Neural progenitor cell (in vitro differentiated cells): ENCODE data around the gene ANHX. TPM values are rescaled to one million over a fixed set of nuclear protein-coding genes. Genes with fewer than 3 reads are reported as not detected.
"Not testable (repeated sequence)": the region's sequence is repeated elsewhere in the genome, so short reads cannot be mapped to it uniquely, and the experiment has no call there.

ENCODE experiments used
- DNase-seq: peaks from one replicate; pipeline ENCODE4 v3.0.0-alpha.2; 2016; ENCODE audit warnings: low spot score
- H2AFZ ChIP-seq: fragments of 200-600 bp; sonication (generic); replicated peaks from 2 replicates; pipeline ENCODE4 v1.6.1; 2016; ENCODE audit warnings: antibody characterized with exemption
- H3F3A ChIP-seq: fragments of 200-600 bp; sonication (generic); 2 replicates; pipeline ENCODE4 v1.6.1; 2016; ENCODE audit warnings: antibody characterized with exemption, low read depth
- H3K27ac ChIP-seq: fragments of 200-600 bp; sonication (generic); 2 replicates; pipeline ENCODE4 v1.5.1; 2016; ENCODE audit warnings: mild to moderate bottlenecking
- H3K27me3 ChIP-seq: fragments of 200-600 bp; sonication (generic); 2 replicates; pipeline ENCODE4 v1.6.1; 2016; ENCODE audit warnings: mild to moderate bottlenecking, moderate library complexity
- H3K36me3 ChIP-seq: fragments of 200-600 bp; sonication (generic); 2 replicates; pipeline ENCODE4 v1.5.1; 2016
- H3K4me1 ChIP-seq: fragments of 200-600 bp; sonication (generic); 2 replicates; pipeline ENCODE4 v1.6.1; 2016; ENCODE audit warnings: mixed run types
- H3K4me2 ChIP-seq: fragments of 200-600 bp; sonication (generic); 2 replicates; pipeline ENCODE4 v1.6.1; 2016
- H3K4me3 ChIP-seq: fragments of 200-600 bp; sonication (generic); 2 replicates; pipeline ENCODE4 v1.5.1; 2016
- H3K79me2 ChIP-seq: fragments of 200-600 bp; sonication (generic); 2 replicates; pipeline ENCODE4 v1.6.1; 2016; ENCODE audit warnings: low read depth
- H3K9ac ChIP-seq: fragments of 200-600 bp; sonication (generic); 2 replicates; pipeline ENCODE4 v1.6.1; 2016
- H3K9me3 ChIP-seq: fragments of 200-600 bp; sonication (generic); 2 replicates; pipeline ENCODE4 v1.5.1; 2016; ENCODE audit warnings: low read depth
- H4K20me1 ChIP-seq: fragments of 200-600 bp; sonication (generic); 2 replicates; pipeline ENCODE4 v1.6.1; 2016; ENCODE audit warnings: low read depth
- H3K27ac Mint-ChIP-seq: 3 replicates; pipeline ENCODE4 v1.8.0; 2021; ENCODE audit warnings: mixed read lengths
- H3K27me3 Mint-ChIP-seq: 2 replicates; pipeline ENCODE4 v1.8.0; 2022; ENCODE audit warnings: low read depth, mild to moderate bottlenecking, inconsistent platforms, moderate library complexity, mixed read lengths; ENCODE audit not compliant: insufficient read depth
- H3K36me3 Mint-ChIP-seq: 3 replicates; pipeline ENCODE4 v1.8.0; 2021; ENCODE audit warnings: mixed read lengths
- H3K4me1 Mint-ChIP-seq: 3 replicates; pipeline ENCODE4 v1.8.0; 2021; ENCODE audit warnings: mixed read lengths
- H3K4me3 Mint-ChIP-seq: 3 replicates; pipeline ENCODE4 v1.8.0; 2021; ENCODE audit warnings: mild to moderate bottlenecking, moderate library complexity, mixed read lengths
- H3K9me3 Mint-ChIP-seq: 3 replicates; pipeline ENCODE4 v1.8.0; 2020; ENCODE audit warnings: mixed read lengths
- EZH2 ChIP-seq: fragments of 200-600 bp; sonication (generic); IDR thresholded peaks from 2 replicates; pipeline ENCODE4 v1.6.1; 2017; ENCODE audit warnings: antibody characterized with exemption, mild to moderate bottlenecking, moderate library complexity
- EZH2phosphoT487 ChIP-seq: fragments of 200-600 bp; sonication (generic); IDR thresholded peaks from 2 replicates; pipeline ENCODE4 v1.6.1; 2017; ENCODE audit warnings: antibody characterized with exemption
- total RNA-seq: library from RNA; depleted of rRNA; stranded (reverse); fragments of >200 nt; gene quantifications from 2 replicates; pipeline ENCODE4 v1.2.3, GENCODE V29; 2015; ENCODE audit warnings: low replicate concordance
- TF ChIP-seq, protein P1 (sequence below): fragments of 200-600 bp; sonication (generic); IDR thresholded peaks from 2 replicates; pipeline ENCODE4 v1.5.1; 2017; ENCODE audit warnings: antibody characterized with exemption, mild to moderate bottlenecking

The ANHX gene
- not detected in 2 replicates for total RNA-seq

DNA sequence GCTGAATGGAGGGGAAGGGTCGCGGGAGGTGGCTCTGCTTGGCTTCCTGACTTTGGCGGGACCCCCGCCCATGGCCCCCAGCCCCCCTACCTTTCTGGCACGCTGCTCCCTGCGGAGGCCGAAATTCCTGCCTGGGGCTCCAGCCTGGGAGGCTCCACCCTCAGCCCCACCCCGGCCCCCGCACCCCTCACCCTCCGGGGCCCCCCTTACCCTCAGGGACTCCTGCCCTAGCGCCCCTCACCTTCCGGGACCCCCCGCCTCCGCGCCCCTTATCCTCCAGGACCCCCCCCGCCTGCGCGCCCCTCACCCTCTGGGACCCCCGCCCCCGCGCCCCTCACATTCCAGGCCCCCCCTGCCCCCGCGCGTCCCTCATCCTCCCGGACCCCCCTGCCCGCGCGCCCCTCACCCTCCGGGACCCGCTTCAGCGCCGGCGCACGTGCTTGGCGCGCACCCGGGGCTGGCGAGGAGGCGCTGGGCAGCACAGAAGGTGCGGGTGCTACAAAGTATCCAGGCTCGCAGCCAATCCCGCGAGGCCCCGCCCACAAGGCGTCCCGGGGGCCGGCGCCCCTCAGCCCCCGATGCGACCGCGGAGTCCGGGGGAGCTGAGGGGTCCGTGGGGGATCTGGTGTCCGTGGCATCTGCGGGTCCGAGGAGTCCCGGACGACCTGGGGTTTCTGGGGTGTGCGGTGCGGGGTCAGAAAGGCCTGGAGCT is at the start of gene ANHX:
Gene ANHX, minus strand, starts transcription at position 477 of the 712 bp plus-strand sequence. CDS start 1,521 bp downstream, outside the sequence.
- H3K9me3 Mint-ChIP-seq: peaks cover 65% of the 10 kb centered on the region
- H3K4me1 Mint-ChIP-seq: no peaks in the 10 kb centered on the region

GRCh38 chr12:133264668-133265067 is 29.0 kb upstream of the ANHX start:
- H3K4me2 ChIP-seq, H3K4me3 Mint-ChIP-seq: not testable (repeated sequence)

More for the DNA sequence above, at the start of gene ANHX:
- Histone ChIP-seq H4K20me1 (no peaks in the 10 kb centered on the region), H3K79me2 (no peaks in the 10 kb centered on the region), H2AFZ (no peak within 1 kb of the TSS), H3K27me3 (no peaks in the 10 kb centered on the region), H3K4me1 (no peaks in the 10 kb centered on the region), H3K4me2 (no peak within 1 kb of the TSS), H3F3A (no peaks in the 10 kb centered on the region), H3K9me3 (peaks cover 4% of the 10 kb centered on the region), H3K9ac (no peak within 1 kb of the TSS), H3K36me3 (no peaks in the 10 kb centered on the region), H3K4me3 (no peak within 1 kb of the TSS), H3K27ac (no peak within 1 kb of the TSS)
- TF ChIP-seq EZH2phosphoT487 (no peak), EZH2 (no peak)
- TF ChIP-seq, protein P1, sequence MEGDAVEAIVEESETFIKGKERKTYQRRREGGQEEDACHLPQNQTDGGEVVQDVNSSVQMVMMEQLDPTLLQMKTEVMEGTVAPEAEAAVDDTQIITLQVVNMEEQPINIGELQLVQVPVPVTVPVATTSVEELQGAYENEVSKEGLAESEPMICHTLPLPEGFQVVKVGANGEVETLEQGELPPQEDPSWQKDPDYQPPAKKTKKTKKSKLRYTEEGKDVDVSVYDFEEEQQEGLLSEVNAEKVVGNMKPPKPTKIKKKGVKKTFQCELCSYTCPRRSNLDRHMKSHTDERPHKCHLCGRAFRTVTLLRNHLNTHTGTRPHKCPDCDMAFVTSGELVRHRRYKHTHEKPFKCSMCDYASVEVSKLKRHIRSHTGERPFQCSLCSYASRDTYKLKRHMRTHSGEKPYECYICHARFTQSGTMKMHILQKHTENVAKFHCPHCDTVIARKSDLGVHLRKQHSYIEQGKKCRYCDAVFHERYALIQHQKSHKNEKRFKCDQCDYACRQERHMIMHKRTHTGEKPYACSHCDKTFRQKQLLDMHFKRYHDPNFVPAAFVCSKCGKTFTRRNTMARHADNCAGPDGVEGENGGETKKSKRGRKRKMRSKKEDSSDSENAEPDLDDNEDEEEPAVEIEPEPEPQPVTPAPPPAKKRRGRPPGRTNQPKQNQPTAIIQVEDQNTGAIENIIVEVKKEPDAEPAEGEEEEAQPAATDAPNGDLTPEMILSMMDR: no peak
- Mint-ChIP-seq H3K27me3 (peaks cover 9% of the 10 kb centered on the region), H3K36me3 (peaks cover 4% of the 10 kb centered on the region), H3K4me3 (no peak within 1 kb of the TSS), H3K27ac (no peak within 1 kb of the TSS)
- DNase-seq: no peak

DNA sequence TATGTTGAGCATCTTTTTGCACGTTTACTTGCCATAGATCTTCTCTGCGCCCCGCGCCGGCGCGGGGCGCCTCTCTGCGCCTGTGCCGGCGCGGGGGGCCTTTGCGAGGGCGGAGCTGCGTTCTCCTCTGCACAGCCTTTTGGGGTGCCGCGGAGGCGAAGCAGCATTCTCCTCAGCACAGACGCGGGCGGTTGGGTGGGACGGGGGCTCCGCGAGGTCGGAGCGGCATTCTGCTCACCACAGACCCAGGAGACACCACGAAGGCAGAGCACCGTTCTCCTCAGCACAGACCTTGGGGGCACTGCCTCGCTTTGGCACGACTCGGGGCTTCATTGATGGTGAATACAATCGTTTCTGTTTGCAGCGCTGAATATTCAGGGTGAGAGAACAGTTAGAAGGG is 28.5 kb upstream of the ANHX start:
- TF ChIP-seq, protein P1: no peak
- TF ChIP-seq EZH2 (no peak), EZH2phosphoT487 (no peak)
- H3K79me2 ChIP-seq: no peaks in the 10 kb centered on the region
- H3K27ac Mint-ChIP-seq: no peak overlapping the region

More at GRCh38 chr12:133264668-133265067, 29.0 kb upstream of the ANHX start:
- not testable (repeated sequence) for H3K27me3 ChIP-seq, H3K36me3 Mint-ChIP-seq, H3F3A ChIP-seq, H3K9me3 ChIP-seq, H2AFZ ChIP-seq, H3K4me3 ChIP-seq, H3K27ac Mint-ChIP-seq, H4K20me1 ChIP-seq, H3K79me2 ChIP-seq, H3K4me1 ChIP-seq, H3K9me3 Mint-ChIP-seq, H3K27ac ChIP-seq, H3K4me1 Mint-ChIP-seq, H3K36me3 ChIP-seq, H3K27me3 Mint-ChIP-seq, H3K9ac ChIP-seq, DNase-seq

DNA sequence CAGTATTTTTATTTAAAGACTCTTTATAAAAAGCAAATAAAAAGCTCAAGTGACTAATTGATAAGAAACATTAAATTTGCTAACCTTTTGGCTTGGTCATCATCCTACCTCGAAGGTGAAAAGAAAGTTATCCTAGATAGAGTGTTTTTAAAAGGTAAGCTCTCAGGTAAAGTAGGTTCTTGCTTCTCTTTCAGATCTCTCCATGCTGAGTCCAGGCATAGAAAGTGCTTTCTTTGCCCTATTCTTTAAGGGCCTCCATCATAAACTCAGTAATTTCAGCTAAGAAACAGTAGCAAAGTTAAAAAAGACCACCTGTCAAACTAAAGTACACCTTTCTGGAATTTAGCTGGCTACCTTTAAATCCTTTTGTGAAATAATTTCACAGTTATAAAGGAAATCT is 20.6 kb upstream of the ANHX start:
- TF ChIP-seq EZH2 (no peak), EZH2phosphoT487 (no peak)
- TF ChIP-seq, protein P1: no peak
- Histone ChIP-seq H4K20me1 (no peaks in the 10 kb centered on the region), H3F3A (no peaks in the 10 kb centered on the region), H3K27me3 (no peaks in the 10 kb centered on the region), H3K4me2 (no peak overlapping the region), H3K9me3 (peaks cover 20% of the 10 kb centered on the region), H3K4me3 (no peak overlapping the region), H3K36me3 (no peaks in the 10 kb centered on the region), H2AFZ (no peak overlapping the region), H3K9ac (no peak overlapping the region), H3K79me2 (no peaks in the 10 kb centered on the region), H3K4me1 (no peaks in the 10 kb centered on the region), H3K27ac (no peak overlapping the region)
- H3K27me3 Mint-ChIP-seq: peaks cover 3% of the 10 kb centered on the region
- no peak overlapping the region for H3K4me3 Mint-ChIP-seq
- no peaks in the 10 kb centered on the region for H3K36me3 Mint-ChIP-seq
- H3K27ac Mint-ChIP-seq: no peak overlapping the region
- peaks cover 31% of the 10 kb centered on the region for H3K9me3 Mint-ChIP-seq
- H3K4me1 Mint-ChIP-seq: no peaks in the 10 kb centered on the region
- DNase-seq: no peak

More for the DNA sequence above, 28.5 kb upstream of the ANHX start:
- Histone ChIP-seq H2AFZ (no peak overlapping the region), H3K4me1 (no peaks in the 10 kb centered on the region), H3K9me3 (no peaks in the 10 kb centered on the region), H3K36me3 (no peaks in the 10 kb centered on the region), H3K27me3 (no peaks in the 10 kb centered on the region), H3K4me3 (no peak overlapping the region), H3K9ac (no peak overlapping the region), H4K20me1 (no peaks in the 10 kb centered on the region), H3F3A (no peaks in the 10 kb centered on the region), H3K4me2 (no peak overlapping the region), H3K27ac (no peak overlapping the region)
- peaks cover 2% of the 10 kb centered on the region for H3K27me3 Mint-ChIP-seq
- peaks cover 7% of the 10 kb centered on the region for H3K9me3 Mint-ChIP-seq
- DNase-seq: no peak
- no peaks in the 10 kb centered on the region for H3K4me1 Mint-ChIP-seq
- H3K36me3 Mint-ChIP-seq: no peaks in the 10 kb centered on the region
- H3K4me3 Mint-ChIP-seq: no peak overlapping the region

DNA sequence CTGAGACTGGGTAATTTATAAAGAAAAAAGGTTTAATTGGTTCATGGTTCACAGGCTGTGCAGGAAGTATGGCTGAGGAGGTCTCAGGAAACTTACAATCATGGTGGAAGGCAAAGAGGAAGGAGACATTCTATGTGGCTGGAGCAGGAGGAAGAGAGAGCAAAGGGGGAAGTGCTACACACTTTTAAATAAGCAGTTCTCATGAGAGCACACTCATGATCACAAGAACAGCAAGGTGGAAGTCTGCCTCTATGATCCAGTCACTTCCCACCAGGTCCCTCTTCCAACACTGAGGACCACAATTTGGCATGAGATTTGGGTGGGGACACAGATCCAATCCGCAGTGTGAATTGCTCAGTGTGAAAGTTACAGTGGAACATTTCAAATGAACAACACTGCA is 20.2 kb upstream of the ANHX start:
- not testable (repeated sequence) for H3K4me2 ChIP-seq, H3K9ac ChIP-seq, H3K27ac Mint-ChIP-seq, H3K27me3 Mint-ChIP-seq, H3F3A ChIP-seq, DNase-seq, H3K36me3 Mint-ChIP-seq, H3K79me2 ChIP-seq, H3K4me3 ChIP-seq, H3K4me3 Mint-ChIP-seq, H3K4me1 ChIP-seq, H3K27me3 ChIP-seq, H2AFZ ChIP-seq, H3K36me3 ChIP-seq, H3K4me1 Mint-ChIP-seq, H3K27ac ChIP-seq, H4K20me1 ChIP-seq
- H3K9me3 Mint-ChIP-seq: peaks cover 32% of the 10 kb centered on the region
- peaks cover 23% of the 10 kb centered on the region for H3K9me3 ChIP-seq
